Body of pancreas (tissue), 4 donors: ENCODE data around the gene SUPT3H.

Experiments
- CTCF ChIP-seq, 7 experiments: fragments of 450-650 bp in 4 of 7; fragments of 200-600 bp in 3 of 7; sonication (generic) in 3 of 7; IDR thresholded peaks; one replicate each; pipeline ENCODE4 v1.5.1; 2016 to 2019; ENCODE audit warnings: antibody characterized with exemption in 7 of 7
- POLR2A ChIP-seq, 3 donors: fragments of 450-650 bp; IDR thresholded peaks; one replicate each; pipeline ENCODE4 v1.6.1; 2016; ENCODE audit warnings: antibody characterized with exemption in 3 of 3, mild to moderate bottlenecking in 2 of 3

DNA sequence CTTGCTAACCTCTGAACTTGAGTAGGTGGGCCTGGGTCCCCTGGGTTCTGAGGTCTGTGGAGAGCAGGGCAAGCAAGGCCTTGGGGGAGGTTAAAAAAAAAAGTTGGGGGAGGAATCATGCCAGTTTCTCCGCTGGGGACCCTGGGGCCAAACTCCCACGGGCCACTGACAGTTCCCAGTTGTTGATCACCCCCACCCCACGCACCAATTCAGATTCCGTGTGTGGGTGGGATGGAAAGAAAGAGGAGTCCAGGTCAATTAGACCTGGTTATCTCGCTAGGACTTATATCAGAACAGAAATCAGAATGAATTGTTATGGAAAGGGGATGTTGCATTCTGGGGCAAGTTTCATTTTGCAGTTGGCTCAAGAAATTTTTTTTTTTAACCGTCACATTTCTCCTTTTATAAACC is 46.7 kb upstream of the SUPT3H start:
- TF ChIP-seq POLR2A (IDR thresholded peaks at IDR 0.05) (no peak), CTCF (IDR thresholded peaks at IDR 0.05) (no peak)
